RWPE2 (cell line): ENCODE data around the gene RHOF.

Experiments used
- ATAC-seq: fragments of 200-7000 bp; cut with Tn5 transposase; 3 replicates; pipeline ENCODE4 v1.9.1; 2021; ENCODE audit warnings: low read depth
- DNase-seq: peaks from one replicate; pipeline ENCODE4 v3.0.0-alpha.2; 2020; ENCODE audit warnings: low spot score
- H3K27ac ChIP-seq: fragments of 450-650 bp; 2 replicates; pipeline ENCODE4 v1.5.1; 2017; ENCODE audit warnings: mild to moderate bottlenecking; ENCODE audit not compliant: poor library complexity, severe bottlenecking
- H3K27me3 ChIP-seq: fragments of 250-450 bp; sonication (Bioruptor Pico); 2 replicates; pipeline ENCODE4 v1.5.1; 2021; ENCODE audit warnings: mild to moderate bottlenecking, moderate library complexity; ENCODE audit not compliant: insufficient read depth, poor library complexity, severe bottlenecking
- H3K36me3 ChIP-seq: fragments of 250-450 bp; sonication (Bioruptor Pico); 2 replicates; pipeline ENCODE4 v1.5.1; 2020; ENCODE audit warnings: low read depth, mild to moderate bottlenecking, moderate library complexity
- H3K4me1 ChIP-seq: fragments of 250-450 bp; sonication (Bioruptor Pico); 2 replicates; pipeline ENCODE4 v1.5.1; 2021; ENCODE audit warnings: mild to moderate bottlenecking, moderate library complexity; ENCODE audit not compliant: insufficient read depth, poor library complexity, severe bottlenecking
- H3K4me3 ChIP-seq: fragments of 250-450 bp; sonication (Bioruptor Pico); 2 replicates; pipeline ENCODE4 v1.5.1; 2021; ENCODE audit warnings: mild to moderate bottlenecking, moderate library complexity; ENCODE audit not compliant: severe bottlenecking
- H3K9me3 ChIP-seq: fragments of 250-450 bp; sonication (Bioruptor Pico); 2 replicates; pipeline ENCODE4 v1.5.1; 2021; ENCODE audit warnings: mild to moderate bottlenecking, moderate library complexity; ENCODE audit not compliant: severe bottlenecking
- CTCF ChIP-seq: fragments of 450-650 bp; IDR thresholded peaks from one replicate; pipeline ENCODE4 v1.5.1; 2017; ENCODE audit warnings: mild to moderate bottlenecking, moderate library complexity; ENCODE audit not compliant: poor library complexity, severe bottlenecking

Gene RHOF

GRCh38 chr12:121812921-121813896, 19.7 kb upstream of the RHOF start:
- Histone ChIP-seq H3K27me3 (no peaks in the 10 kb centered on the region), H3K27ac (peak overlapping the region; percentile 15), H3K4me3 (peak overlapping the region; percentile 33), H3K9me3 (no peaks in the 10 kb centered on the region), H3K4me1 (peaks cover 9% of the 10 kb centered on the region), H3K36me3 (peaks cover 71% of the 10 kb centered on the region)
- DNase-seq (peak; percentile 59), ATAC-seq (no peak)
- no peak for TF ChIP-seq CTCF

GRCh38 chr12:121812320-121812871, 18.9 kb upstream of the RHOF start:
- Histone ChIP-seq H3K27ac (peak overlapping the region; percentile 15), H3K4me1 (peaks cover 9% of the 10 kb centered on the region)
- peak; percentile 89 for TF ChIP-seq CTCF

GRCh38 chr12:121811434-121812319, 18.2 kb upstream of the RHOF start:
- DNase-seq (peak; percentile 58), ATAC-seq (peak; percentile 78)
- peak overlapping the region; percentile 15 for H3K27ac ChIP-seq
- H3K9me3 ChIP-seq: no peaks in the 10 kb centered on the region
- peak overlapping the region; percentile 33 for H3K4me3 ChIP-seq
- H3K4me1 ChIP-seq: peaks cover 9% of the 10 kb centered on the region
- H3K27me3 ChIP-seq: no peaks in the 10 kb centered on the region
- TF ChIP-seq CTCF: peak; percentile 99
- H3K36me3 ChIP-seq: peaks cover 65% of the 10 kb centered on the region

More at GRCh38 chr12:121812320-121812871, 18.9 kb upstream of the RHOF start:
- no peaks in the 10 kb centered on the region for H3K9me3 ChIP-seq
- ATAC-seq (peak; percentile 83), DNase-seq (peak; percentile 79)
- H3K27me3 ChIP-seq: no peaks in the 10 kb centered on the region
- peak overlapping the region; percentile 33 for H3K4me3 ChIP-seq
- H3K36me3 ChIP-seq: peaks cover 68% of the 10 kb centered on the region

- no peak overlapping the region for H3K4me3 ChIP-seq
- H3K36me3 ChIP-seq: peaks cover 67% of the 10 kb centered on the region
- ATAC-seq (no peak), DNase-seq (no peak)
- H3K9me3 ChIP-seq: no peaks in the 10 kb centered on the region
- no peaks in the 10 kb centered on the region for H3K27me3 ChIP-seq
- peak overlapping the region; percentile 15 for H3K27ac ChIP-seq
- H3K4me1 ChIP-seq: peaks cover 9% of the 10 kb centered on the region
- TF ChIP-seq CTCF: no peak
Measured at GRCh38 chr12:121810833-121811433, 17.4 kb upstream of the RHOF start.
